GM12878 (cell line): ENCODE results near the gene LIF. TPM values are rescaled to one million over a fixed set of nuclear protein-coding genes. Genes with fewer than 3 reads are reported as not detected.

Experiments
- ATAC-seq: fragments of 200-7000 bp; cut with Tn5 transposase; 3 replicates; pipeline ENCODE4 v1.9.1; 2020; ENCODE audit warnings: mild to moderate bottlenecking, moderate library complexity
- BruUV-seq: library from RNA; stranded (reverse); fragments of 400-500 nt; replicated peaks from 2 replicates; lab custom pipeline; 2021; lab: Mats Ljungman, UMichigan
- CTCF ChIA-PET: fragments of 300-600 bp; sonication (Branson Sonifier 250); formaldehyde crosslinking; extraction: SDS; loops from one replicate; lab custom pipeline; 2021; ENCODE audit warnings: inconsistent platforms; lab: Yijun Ruan, JAX
- POLR2A ChIA-PET: fragments of 350-600 bp; formaldehyde crosslinking; extraction: SDS; loops from one replicate; lab custom pipeline; 2021; ENCODE audit warnings: inconsistent platforms; lab: Charles Lee
- RAD21 ChIA-PET: fragments of 300-600 bp; sonication (Branson Sonifier 250); formaldehyde crosslinking; loops from one replicate; lab custom pipeline; 2023; ENCODE audit warnings: antibody characterized with exemption; ENCODE audit not compliant: unreplicated experiment; lab: Charles Lee
- SMC1A ChIA-PET: fragments of 300-600 bp; sonication (Branson Sonifier 250); formaldehyde crosslinking; loops from one replicate; lab custom pipeline; 2023; ENCODE audit not compliant: unreplicated experiment, uncharacterized antibody; lab: Charles Lee
- DNase-seq: peaks from one replicate; pipeline ENCODE4 v3.0.0-alpha.2; 2011; ENCODE audit warnings: low read depth, low spot score
- FAIRE-seq: peaks from 3 replicates; lab custom pipeline; 2011; peaks lifted over from hg19 to GRCh38; lab: Jason Lieb, UNC
- H2AFZ ChIP-seq: 2 replicates; pipeline ENCODE4 v1.6.0; 2011; ENCODE audit warnings: low read depth, low read length, control low read depth; ENCODE audit not compliant: control insufficient read depth
- H3K27ac ChIP-seq: 2 replicates; pipeline ENCODE4 v1.5.1; 2011; ENCODE audit warnings: control low read depth; ENCODE audit not compliant: control insufficient read depth, insufficient read depth
- H3K27me3 ChIP-seq, 2 experiments: replicated peaks in 1 of 2; 2 replicates each; pipeline versions ENCODE4 v1.6.0 to v1.6.1; 2011; ENCODE audit warnings: low read length in 1 of 2; ENCODE audit not compliant: control insufficient read depth in 2 of 2, insufficient read depth in 2 of 2
- H3K36me3 ChIP-seq, 2 experiments: 2 replicates each; pipeline ENCODE4 v1.5.1; 2011; ENCODE audit warnings: low read length in 1 of 2; ENCODE audit not compliant: control insufficient read depth in 2 of 2, insufficient read depth in 2 of 2
- H3K4me1 ChIP-seq: 2 replicates; pipeline ENCODE4 v1.6.1; 2011; ENCODE audit warnings: mild to moderate bottlenecking, low read length, moderate library complexity, mixed read lengths; ENCODE audit not compliant: control insufficient read depth, insufficient read depth
- H3K4me2 ChIP-seq: 2 replicates; pipeline ENCODE4 v1.6.0; 2011; ENCODE audit warnings: control low read depth; ENCODE audit not compliant: control insufficient read depth, insufficient read depth
- H3K4me3 ChIP-seq: fragments of 200-600 bp; sonication (generic); 2 replicates; pipeline ENCODE4 v1.5.1; 2016
- H3K79me2 ChIP-seq: 2 replicates; pipeline ENCODE4 v1.6.0; 2011; ENCODE audit warnings: low read length; ENCODE audit not compliant: control insufficient read depth, insufficient read depth
- H3K9ac ChIP-seq: 2 replicates; pipeline ENCODE4 v1.8.0; 2011; ENCODE audit warnings: low read length, control low read depth, mixed read lengths; ENCODE audit not compliant: control insufficient read depth, insufficient read depth
- H3K9me3 ChIP-seq: replicated peaks from 3 replicates; pipeline ENCODE4 v1.5.1; 2011; ENCODE audit warnings: mild to moderate bottlenecking, low read length; ENCODE audit not compliant: control insufficient read depth, insufficient read depth
- H4K20me1 ChIP-seq: 2 replicates; pipeline ENCODE4 v1.6.0; 2011; ENCODE audit not compliant: control insufficient read depth, insufficient read depth
- BCL3 ChIP-seq: IDR thresholded peaks from 2 replicates; pipeline ENCODE4 v1.6.1; 2011; ENCODE audit warnings: borderline replicate concordance, low read depth, mild to moderate bottlenecking, moderate library complexity, low read length; ENCODE audit not compliant: insufficient read depth, poor library complexity, severe bottlenecking
- CBFB ChIP-seq: IDR thresholded peaks from 2 replicates; pipeline ENCODE4 v1.6.1; 2016; ENCODE audit warnings: antibody characterized with exemption, low read depth
- CHD4 ChIP-seq: fragments of 200-600 bp; sonication (generic); IDR thresholded peaks from 2 replicates; pipeline ENCODE4 v1.6.1; 2016; ENCODE audit warnings: mild to moderate bottlenecking
- IRF3 ChIP-seq: fragments of 450-650 bp; IDR thresholded peaks from 2 replicates; pipeline ENCODE4 v1.6.1; 2014; ENCODE audit warnings: mild to moderate bottlenecking
- MTA2 ChIP-seq: fragments of 450-650 bp; IDR thresholded peaks from 2 replicates; pipeline ENCODE4 v1.6.1; 2016; ENCODE audit warnings: low read depth, mild to moderate bottlenecking, moderate library complexity
- POLR2A ChIP-seq: IDR thresholded peaks from 2 replicates; pipeline ENCODE4 v1.6.1; 2011; ENCODE audit warnings: low read depth, mild to moderate bottlenecking, low read length
- POLR2AphosphoS2 ChIP-seq: IDR thresholded peaks from 2 replicates; pipeline ENCODE4 v1.6.1; 2011; ENCODE audit warnings: low read depth, mild to moderate bottlenecking, low read length, improper control_type of control experiment, moderate library complexity
- PRDM15 ChIP-seq: fragments of 450-650 bp; formaldehyde crosslinking; IDR thresholded peaks from 2 replicates; pipeline ENCODE4 v1.4.0; 2020; ENCODE audit warnings: mild to moderate bottlenecking, moderate library complexity
- RCOR1 ChIP-seq: conservative IDR thresholded peaks from 2 replicates; pipeline ENCODE4 v1.6.1; 2012; ENCODE audit warnings: low read depth, low read length, improper control_type of control experiment
- YY1 ChIP-seq: IDR thresholded peaks from 2 replicates; pipeline ENCODE4 v1.6.1; 2011; ENCODE audit warnings: low read depth, mild to moderate bottlenecking, low read length
- WGBS: methylation state at CpG from one replicate; pipeline ENCODE4 v1.1.6; 2016; ENCODE audit warnings: low lambda C conversion rate; ENCODE audit not compliant: insufficient replicate concordance, insufficient coverage; ENCODE audit errors: missing lambda C conversion rate; 5-methylcytosine and 5-hydroxymethylcytosine counted together
- in situ Hi-C: fragments of 300-500 bp; cut with MboI; formaldehyde crosslinking; loops from 9 replicates; pipeline ENCODE4 v1.14.3; 2018; ENCODE audit warnings: mixed read lengths
- intact Hi-C: fragments of 100-400 bp; cut with micrococcal nuclease; formaldehyde crosslinking; loops from one replicate; pipeline ENCODE4 v1.14.2; 2022; ENCODE audit not compliant: unreplicated experiment
- polyA plus RNA-seq, 11 experiments: library from polyadenylated mRNA; depleted of rRNA in 4 of 11; unstranded in 6 of 11; stranded (reverse) in 5 of 11; fragments of >200 nt; fragmentation: Nextera tagmentation in 4 of 11; fragmentation: Illumina TruSeq in 1 of 11; extraction: Ambion mirVana in 4 of 11; extraction: Trizol in 1 of 11; gene quantifications; 1 replicate in 1 of 11; 2 replicates in 10 of 11; pipeline versions ENCODE4 v1.2.1 to v1.2.3, GENCODE V29; 2011 to 2016; ENCODE audit warnings: inconsistent platforms in 2 of 11, missing spikeins in 2 of 11, low read depth in 1 of 11
- total RNA-seq, 4 experiments: library from RNA; depleted of rRNA in 3 of 4; stranded (reverse); fragments of >200 nt in 3 of 4; fragmentation: Illumina TruSeq in 1 of 4; extraction: Trizol in 1 of 4; gene quantifications; 2 replicates each; pipeline versions ENCODE4 v1.2.1 to v1.2.3, GENCODE V29; 2013 to 2021

The LIF gene
- total and polyA plus RNA-seq, 10 of the 15 experiments (the other 5 are each of a cell fraction or from before 2014, with no cell fraction given), result 0.05 to 3.4 (median 0.97) TPM

- SMC1A ChIA-PET, result interaction anchor here (1.0 to 2.7 kb wide), 6 partner anchors 16 to 126 kb away, joined by 3 to 15 read pairs (median 4); no protein-coding TSS in a partner anchor
- H3K4me2 ChIP-seq, result no peak overlapping the region
- WGBS, result 86% methylated on average over 17 of the region's 17 CpGs
Observed at GRCh38 chr22:30263883-30264282, 17.3 kb upstream of the LIF start.

More at GRCh38 chr22:30263883-30264282, 17.3 kb upstream of the LIF start:
- in situ Hi-C loops, result loop anchor here (5.0 kb wide), 1 partner anchor 157 kb away; no protein-coding TSS in a partner anchor
- Histone ChIP-seq H3K27ac (no peak overlapping the region), H2AFZ (no peak overlapping the region), H3K4me3 (no peak overlapping the region), H3K9ac (no peak overlapping the region), H3K4me1 (peaks cover 21% of the 10 kb centered on the region), H3K79me2 (peaks cover 18% of the 10 kb centered on the region), H4K20me1 (no peaks in the 10 kb centered on the region), H3K36me3 (no peaks in the 10 kb centered on the region), H3K27me3 (no peaks in the 10 kb centered on the region), H3K9me3 (no peaks in the 10 kb centered on the region)
- ChIA-PET POLR2A (interaction anchor here (0.6 kb wide), 1 partner anchor 20 kb away, joined by 3 read pairs; no protein-coding TSS in a partner anchor), RAD21 (interaction anchor here (0.7 to 4.0 kb wide), 3 partner anchors 24 to 156 kb away, joined by 3 to 31 read pairs (median 9); partner anchors contain the start of genes CASTOR1 and RNF215), CTCF (interaction anchor here (0.6 to 3.3 kb wide), 20 partner anchors 14 to 160 kb away, joined by 3 to 69 read pairs (median 4); partner anchors contain the start of genes CASTOR1, RNF215 and TBC1D10A)
- no peak for TF ChIP-seq POLR2AphosphoS2
- TF ChIP-seq CHD4, result no peak
- no peak for TF ChIP-seq IRF3
- no peak for TF ChIP-seq POLR2A
- no peak for TF ChIP-seq PRDM15 (CRISPR knock-in tag)
- no peak for TF ChIP-seq MTA2
- no peak for TF ChIP-seq RCOR1
- TF ChIP-seq CBFB, result no peak
- TF ChIP-seq BCL3, result no peak
- no peak for TF ChIP-seq YY1
- ATAC-seq (no peak), FAIRE-seq (no peak), DNase-seq (no peak)
- intact Hi-C loops, result loop anchor here (1.0 to 2.0 kb wide), 2 partner anchors 23 to 123 kb away; partner anchors contain the start of gene RNF215
- BruUV-seq, result no TSS peak
